Astrocyte of the spinal cord (primary cell): Measurements from ENCODE around the gene RLN3.

Experiments used
- DNase-seq: peaks from one replicate; pipeline ENCODE4 v3.0.0; 2011; ENCODE audit warnings: low read depth, low spot score
- H3K4me3 ChIP-seq: 2 replicates; pipeline ENCODE4 v1.5.1; 2011; ENCODE audit warnings: low read depth, mild to moderate bottlenecking, low read length, moderate library complexity
- CTCF ChIP-seq: IDR thresholded peaks from 2 replicates; pipeline ENCODE4 v1.5.1; 2012; ENCODE audit warnings: low read depth, mild to moderate bottlenecking, low read length, inconsistent platforms
- in situ Hi-C: cut with HindIII; loops from 2 replicates; pipeline ENCODE4 v1.10.0; 2017; ENCODE audit warnings: low sequenced_read_pairs

RLN3 gene

GRCh38 chr19:14054099-14054498, 26.2 kb downstream of the RLN3 start:
- DNase-seq = no peak
- H3K4me3 ChIP-seq = no peak overlapping the region
- TF ChIP-seq CTCF = no peak
- in situ Hi-C loops = no loop called here

- H3K4me3 ChIP-seq = no peak overlapping the region
- DNase-seq = no peak
- in situ Hi-C loops = no loop called here
- TF ChIP-seq CTCF = no peak
Measured at GRCh38 chr19:14054721-14055120, 26.8 kb downstream of the RLN3 start.

DNA sequence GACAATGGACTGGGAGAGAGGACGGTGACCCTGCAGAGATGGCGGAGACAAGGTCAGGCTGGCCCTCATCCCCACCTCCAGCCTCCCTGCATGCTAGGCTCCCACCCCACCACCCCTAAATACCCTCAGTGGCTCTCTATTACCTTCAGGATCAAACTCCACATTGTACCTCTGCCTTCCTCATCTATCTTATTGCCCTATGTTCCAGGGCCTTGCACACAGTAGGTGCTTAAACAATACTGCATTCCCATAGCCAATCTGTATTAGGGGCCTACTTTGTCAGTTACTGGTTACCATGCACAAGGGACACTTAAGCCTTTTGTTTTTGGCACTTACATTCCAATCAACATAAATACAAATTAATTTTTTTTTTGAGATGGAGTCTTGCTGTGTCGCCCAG, 27.4 kb downstream of the RLN3 start:
- H3K4me3 ChIP-seq = no peak overlapping the region
- TF ChIP-seq CTCF = no peak
- in situ Hi-C loops = no loop called here
- DNase-seq = no peak

DNA sequence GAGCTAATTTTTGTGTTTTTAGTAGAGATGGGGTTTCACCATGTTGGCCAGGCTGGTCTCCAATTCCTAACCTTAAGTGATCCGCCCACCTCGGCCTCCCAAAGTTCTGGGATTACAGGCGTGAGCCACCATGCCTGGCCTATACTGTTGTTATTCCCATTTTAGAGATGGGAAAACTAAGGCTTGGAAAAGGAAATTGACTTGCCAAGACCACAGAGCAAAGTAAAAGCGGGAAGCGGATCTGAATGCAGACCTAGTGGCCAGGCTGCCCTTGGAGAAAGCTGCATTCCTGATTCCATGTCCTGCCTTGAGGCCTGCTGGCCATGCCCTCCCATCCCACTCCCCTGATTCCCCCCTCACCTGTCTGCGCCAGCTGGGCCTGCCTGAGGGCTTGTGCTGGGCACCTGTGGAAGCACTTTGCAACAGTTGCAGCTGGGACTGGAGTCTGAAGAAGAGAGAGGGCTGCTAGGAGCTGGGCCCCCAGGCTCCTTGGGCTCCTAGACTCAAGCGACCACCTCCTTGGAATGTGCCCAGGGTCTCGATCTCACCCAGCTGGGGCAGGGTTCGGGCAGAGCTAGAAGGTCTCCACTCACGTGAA, 28.2 kb downstream of the RLN3 start:
- H3K4me3 ChIP-seq = no peak overlapping the region
- no peak for DNase-seq
- no peak for TF ChIP-seq CTCF
- in situ Hi-C loops = no loop called here

DNA sequence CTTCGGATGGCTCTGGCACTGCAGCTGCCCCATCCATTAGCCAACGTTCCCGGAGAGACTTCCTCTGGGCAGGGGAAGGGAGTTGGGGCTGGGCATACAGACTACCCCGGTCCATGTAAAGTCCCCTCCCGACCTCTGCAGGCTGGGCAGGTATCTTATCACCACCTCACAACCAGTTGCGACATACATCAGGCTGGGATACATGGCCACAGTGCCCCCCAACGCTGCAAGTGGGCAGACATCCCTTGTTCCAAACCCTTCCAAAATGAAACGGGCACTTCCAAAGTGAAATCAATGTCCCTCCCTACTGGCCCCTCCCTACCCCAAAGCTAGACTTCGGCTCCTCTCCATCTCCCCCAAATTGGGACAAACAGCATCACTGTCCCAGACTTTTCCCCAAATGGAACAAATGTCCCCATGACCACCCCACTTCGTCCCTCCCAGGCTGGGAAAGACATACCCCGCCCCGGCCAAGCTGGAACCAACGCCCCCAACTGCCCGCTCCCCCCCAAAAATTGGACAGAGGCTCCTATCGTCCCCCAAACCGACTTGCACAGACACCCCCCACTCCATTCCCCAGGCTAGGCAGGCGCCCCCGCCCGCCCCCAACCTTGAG, 28.9 kb downstream of the RLN3 start:
- in situ Hi-C loops = no loop called here
- H3K4me3 ChIP-seq = peak overlapping the region; percentile 32
- TF ChIP-seq CTCF = no peak
- DNase-seq = no peak

DNA sequence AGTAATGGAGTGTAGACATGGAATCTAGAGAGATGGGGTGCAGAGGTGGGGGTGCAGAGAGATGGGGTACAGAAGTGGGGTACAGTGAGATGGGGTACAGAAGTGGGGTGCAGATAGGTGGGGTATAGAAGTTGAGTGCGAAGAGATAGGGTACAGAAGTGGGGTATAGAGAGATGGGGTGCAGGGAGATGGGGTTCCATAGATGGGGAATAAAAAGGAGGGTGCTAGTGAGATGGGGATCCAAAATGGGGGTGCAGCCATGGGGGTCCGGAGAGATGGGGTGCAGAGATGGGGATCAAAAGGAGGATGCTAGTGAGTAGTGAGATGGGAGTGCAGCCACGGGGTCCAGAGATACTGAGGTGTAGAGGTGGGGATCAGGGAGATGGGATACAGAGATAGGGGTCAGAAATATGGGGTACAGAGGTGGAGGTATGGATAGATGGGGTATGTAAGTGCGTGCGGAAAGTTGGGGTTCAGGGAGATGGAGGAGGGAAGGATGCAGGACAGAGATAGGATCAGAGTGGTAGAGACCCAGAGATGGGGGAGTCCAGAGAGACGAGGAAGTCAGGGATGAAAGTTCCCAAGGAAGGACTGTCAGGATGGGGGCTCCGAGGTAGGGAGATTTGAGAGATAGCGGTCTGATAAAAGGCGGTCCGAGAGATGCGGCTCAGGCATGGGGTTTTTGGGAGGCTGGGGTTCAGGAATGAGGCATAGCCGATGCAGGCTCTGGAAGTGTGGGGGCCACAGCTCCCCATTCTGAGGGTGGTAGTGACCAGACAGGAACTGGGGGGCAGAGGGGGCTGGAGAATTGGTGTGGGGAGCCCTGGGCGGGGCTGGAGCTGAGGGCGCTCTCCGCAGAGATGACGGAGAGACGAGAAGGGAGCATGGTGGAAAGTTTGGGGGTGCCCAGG, 30.5 kb downstream of the RLN3 start:
- in situ Hi-C loops = no loop called here
- peak overlapping the region; percentile 32 for H3K4me3 ChIP-seq
- no peak for TF ChIP-seq CTCF

More for the DNA sequence above, 30.5 kb downstream of the RLN3 start:
- no peak for DNase-seq
